Tibial nerve (tissue), 4 donors: ENCODE results near the gene ST13. TPM values are rescaled to one million over a fixed set of nuclear protein-coding genes. Genes with fewer than 3 reads are reported as not detected.

Experiments used
- DNase-seq, 2 donors: peaks; one replicate each; pipeline ENCODE4 v3.0.0-alpha.2; 2019; ENCODE audit warnings: low spot score in 2 of 2
- H3K27ac ChIP-seq, 4 donors: fragments of 200-600 bp; sonication (generic) in 3 of 4; one replicate each; pipeline ENCODE4 v1.5.1; 2017 to 2019; ENCODE audit warnings: mild to moderate bottlenecking in 1 of 4
- H3K27me3 ChIP-seq, 2 donors: fragments of 200-600 bp; sonication (generic) in 1 of 2; one replicate each; pipeline versions ENCODE4 v1.5.1 to v1.6.0; 2017 to 2019
- H3K36me3 ChIP-seq, 3 donors: fragments of 200-600 bp; sonication (generic); one replicate each; pipeline ENCODE4 v1.5.1; 2018 to 2019
- H3K4me1 ChIP-seq, 4 donors: fragments of 200-600 bp; sonication (generic) in 3 of 4; one replicate each; pipeline ENCODE4 v1.5.1; 2017 to 2019
- H3K4me3 ChIP-seq, 4 donors: fragments of 200-600 bp; sonication (generic) in 3 of 4; one replicate each; pipeline ENCODE4 v1.5.1; 2017 to 2019; ENCODE audit warnings: mild to moderate bottlenecking in 1 of 4, moderate library complexity in 1 of 4
- H3K9me3 ChIP-seq, 4 donors: fragments of 200-600 bp; sonication (generic) in 3 of 4; one replicate each; pipeline ENCODE4 v1.5.1; 2017 to 2019
- EP300 ChIP-seq, 2 donors: sonication (generic); formaldehyde crosslinking; IDR thresholded peaks; one replicate each; pipeline ENCODE4 v1.6.1; 2017; ENCODE audit warnings: antibody characterized with exemption in 2 of 2, mild to moderate bottlenecking in 1 of 2
- POLR2A ChIP-seq, 2 donors: fragments of 450-650 bp; IDR thresholded peaks; one replicate each; pipeline ENCODE4 v1.6.1; 2017; ENCODE audit warnings: antibody characterized with exemption in 2 of 2, mild to moderate bottlenecking in 2 of 2, moderate library complexity in 2 of 2
- WGBS, 2 donors: methylation state at CpG; one replicate each; pipeline ENCODE4 v1.1.5; 2018; 5-methylcytosine and 5-hydroxymethylcytosine counted together
- total RNA-seq, 4 donors: library from RNA; depleted of rRNA; stranded (reverse); fragments of >200 nt; gene quantifications; one replicate each; pipeline ENCODE4 v1.1.0, GENCODE V29; 2016
- TF ChIP-seq, protein P1 (sequence below), 5 experiments: fragments of 200-600 bp in 3 of 5; fragments of 450-650 bp in 2 of 5; sonication (generic) in 3 of 5; IDR thresholded peaks; one replicate each; pipeline ENCODE4 v1.5.1; 2016 to 2019; ENCODE audit warnings: antibody characterized with exemption in 5 of 5, mild to moderate bottlenecking in 3 of 5, moderate library complexity in 2 of 5

ST13 gene
- total RNA-seq, 4 donors from 2014 or later, result 96.9 to 142 (median 114) TPM

DNA sequence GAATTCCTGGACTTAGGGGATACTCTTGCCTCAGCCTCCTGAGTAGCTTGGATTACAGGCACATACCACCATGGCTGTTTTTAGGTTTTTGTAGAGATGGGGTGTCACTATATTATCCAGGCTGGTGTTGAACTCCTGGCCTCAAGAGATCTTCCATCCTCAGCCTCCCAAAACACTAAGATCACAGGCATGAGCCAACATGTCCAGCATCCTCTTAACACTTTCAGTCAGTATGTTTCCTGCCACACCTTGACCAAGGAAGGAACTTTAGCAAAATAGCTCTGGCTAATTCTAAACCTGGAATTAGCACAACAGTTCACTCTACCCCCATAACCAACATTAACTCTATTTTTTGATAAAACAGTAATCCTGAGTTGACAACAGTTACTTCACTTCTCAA, 32.7 kb upstream of the ST13 start:
- no peak for DNase-seq
- Histone ChIP-seq H3K27ac (no peak overlapping the region), H3K4me1 (no peaks in the 10 kb centered on the region), H3K27me3 (no peaks in the 10 kb centered on the region), H3K9me3 (no peaks in the 10 kb centered on the region), H3K4me3 (no peak overlapping the region), H3K36me3 (peaks cover 0 to 76% (median 6%) of the 10 kb centered on the region in 3 donors)
- TF ChIP-seq EP300 (IDR thresholded peaks at IDR 0.05) (no peak), POLR2A (IDR thresholded peaks at IDR 0.05) (no peak)
- TF ChIP-seq, protein P1, sequence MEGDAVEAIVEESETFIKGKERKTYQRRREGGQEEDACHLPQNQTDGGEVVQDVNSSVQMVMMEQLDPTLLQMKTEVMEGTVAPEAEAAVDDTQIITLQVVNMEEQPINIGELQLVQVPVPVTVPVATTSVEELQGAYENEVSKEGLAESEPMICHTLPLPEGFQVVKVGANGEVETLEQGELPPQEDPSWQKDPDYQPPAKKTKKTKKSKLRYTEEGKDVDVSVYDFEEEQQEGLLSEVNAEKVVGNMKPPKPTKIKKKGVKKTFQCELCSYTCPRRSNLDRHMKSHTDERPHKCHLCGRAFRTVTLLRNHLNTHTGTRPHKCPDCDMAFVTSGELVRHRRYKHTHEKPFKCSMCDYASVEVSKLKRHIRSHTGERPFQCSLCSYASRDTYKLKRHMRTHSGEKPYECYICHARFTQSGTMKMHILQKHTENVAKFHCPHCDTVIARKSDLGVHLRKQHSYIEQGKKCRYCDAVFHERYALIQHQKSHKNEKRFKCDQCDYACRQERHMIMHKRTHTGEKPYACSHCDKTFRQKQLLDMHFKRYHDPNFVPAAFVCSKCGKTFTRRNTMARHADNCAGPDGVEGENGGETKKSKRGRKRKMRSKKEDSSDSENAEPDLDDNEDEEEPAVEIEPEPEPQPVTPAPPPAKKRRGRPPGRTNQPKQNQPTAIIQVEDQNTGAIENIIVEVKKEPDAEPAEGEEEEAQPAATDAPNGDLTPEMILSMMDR (IDR thresholded peaks at IDR 0.05), result no peak

DNA sequence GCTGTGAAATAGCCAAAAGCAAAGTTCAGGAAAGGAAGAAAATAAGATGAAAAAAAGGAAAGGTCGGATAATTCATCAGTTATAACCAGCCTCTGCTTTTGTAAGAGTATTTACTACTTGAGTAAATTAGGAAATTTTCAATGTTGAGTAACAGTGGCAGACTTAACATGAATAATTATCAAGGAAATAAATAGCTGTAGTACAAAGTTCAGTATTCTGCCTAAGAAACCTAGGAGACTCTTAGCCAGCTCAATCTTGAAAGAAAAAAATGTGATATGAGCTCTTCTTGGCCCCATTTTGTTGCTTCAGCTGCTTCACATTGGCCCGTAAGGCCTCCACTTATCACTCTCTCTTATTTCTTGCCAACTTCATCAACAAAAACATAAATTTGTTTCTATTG, 22.5 kb upstream of the ST13 start:
- 66 to 79% methylated on average over 2 of the region's 2 CpGs for WGBS, 2 donors
- no peaks in the 10 kb centered on the region for H3K9me3 ChIP-seq
- H3K27me3 ChIP-seq, result no peaks in the 10 kb centered on the region
- TF ChIP-seq, protein P1 (IDR thresholded peaks at IDR 0.05), result no peak
- TF ChIP-seq EP300 (IDR thresholded peaks at IDR 0.05) (no peak), POLR2A (IDR thresholded peaks at IDR 0.05) (no peak)
- no peak overlapping the region for H3K27ac ChIP-seq
- peaks cover 0 to 56% (median 0%) of the 10 kb centered on the region in 3 donors for H3K36me3 ChIP-seq
- no peaks in the 10 kb centered on the region for H3K4me1 ChIP-seq
- H3K4me3 ChIP-seq, result no peak overlapping the region
- DNase-seq, result no peak

DNA sequence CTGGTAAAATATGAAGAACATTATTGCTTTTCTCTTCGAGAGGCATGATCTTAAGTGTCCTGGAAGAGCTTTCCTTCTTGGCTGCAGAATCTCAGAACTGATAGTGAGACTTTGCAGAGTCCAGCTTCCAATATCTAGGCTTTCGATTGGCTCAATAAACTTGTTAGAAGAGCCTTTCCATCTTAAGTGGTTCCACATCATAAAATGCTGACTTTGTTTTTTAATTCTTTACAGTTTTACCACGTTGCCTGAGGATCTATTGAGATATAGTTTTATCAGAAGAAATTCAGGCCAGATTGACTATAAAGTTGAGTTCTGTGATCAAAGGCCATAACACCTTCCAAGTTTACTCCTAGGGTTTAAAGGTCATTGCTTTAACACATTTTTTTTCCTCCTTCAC, 21.0 kb upstream of the ST13 start:
- Histone ChIP-seq H3K4me1 (no peaks in the 10 kb centered on the region), H3K4me3 (no peak overlapping the region), H3K27me3 (no peaks in the 10 kb centered on the region), H3K27ac (no peak overlapping the region), H3K9me3 (no peaks in the 10 kb centered on the region), H3K36me3 (peaks cover 0 to 53% (median 0%) of the 10 kb centered on the region in 3 donors)
- WGBS, 2 donors, result 55 to 59% methylated on average over 3 of the region's 3 CpGs
- TF ChIP-seq EP300 (IDR thresholded peaks at IDR 0.05) (no peak), POLR2A (IDR thresholded peaks at IDR 0.05) (no peak)
- TF ChIP-seq, protein P1 (IDR thresholded peaks at IDR 0.05), result no peak
- DNase-seq, result no peak

DNA sequence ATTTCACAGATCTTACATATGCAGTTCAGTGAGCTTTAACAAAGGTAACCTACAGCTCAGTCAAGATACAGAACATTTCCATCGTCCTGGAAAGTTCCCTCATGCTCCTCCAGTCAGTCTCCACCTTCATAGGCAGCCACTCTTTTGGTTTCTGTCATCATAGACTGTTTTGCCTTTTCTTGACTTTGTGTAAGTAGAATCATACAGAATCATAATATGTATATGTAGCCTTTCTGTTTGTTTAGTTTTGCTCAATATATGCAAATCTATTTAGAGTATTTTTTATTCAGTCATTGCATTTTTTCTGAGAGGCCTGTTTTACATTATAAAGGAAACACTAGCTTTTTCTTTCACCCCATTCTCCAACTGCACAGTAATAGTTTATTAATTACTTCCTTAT, 20.5 kb upstream of the ST13 start:
- Histone ChIP-seq H3K36me3 (peaks cover 0 to 53% (median 0%) of the 10 kb centered on the region in 3 donors), H3K27ac (no peak overlapping the region), H3K9me3 (no peaks in the 10 kb centered on the region), H3K27me3 (no peaks in the 10 kb centered on the region), H3K4me3 (no peak overlapping the region), H3K4me1 (no peaks in the 10 kb centered on the region)
- DNase-seq, result no peak
- TF ChIP-seq EP300 (IDR thresholded peaks at IDR 0.05) (no peak), POLR2A (IDR thresholded peaks at IDR 0.05) (no peak)
- TF ChIP-seq, protein P1 (IDR thresholded peaks at IDR 0.05), result no peak
- WGBS, 2 donors, result 62 to 70% methylated on average over 1 of the region's 1 CpG

DNA sequence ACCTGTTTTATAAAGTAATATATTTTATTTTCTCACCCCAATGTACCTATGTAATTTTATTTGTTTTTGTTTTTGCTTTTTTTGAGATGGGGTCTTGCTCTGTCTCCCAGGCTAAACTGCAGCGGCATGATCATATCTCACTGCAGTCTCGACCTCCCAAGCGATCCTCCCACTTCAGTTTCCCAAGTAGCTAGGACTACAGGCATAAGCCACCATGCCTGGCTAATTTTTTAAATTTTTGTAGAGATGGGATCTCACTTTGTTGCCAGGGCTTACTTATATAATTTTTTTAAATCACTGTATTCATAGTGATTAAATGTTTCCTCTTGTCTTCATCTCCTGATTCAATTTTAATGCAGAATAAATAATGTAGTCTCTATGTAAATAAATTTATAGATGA, 18.7 kb upstream of the ST13 start:
- Histone ChIP-seq H3K27me3 (no peaks in the 10 kb centered on the region), H3K4me1 (no peaks in the 10 kb centered on the region), H3K27ac (no peak overlapping the region), H3K36me3 (peaks cover 0 to 66% (median 0%) of the 10 kb centered on the region in 3 donors), H3K9me3 (no peaks in the 10 kb centered on the region), H3K4me3 (no peak overlapping the region)
- no peak for DNase-seq
- 97% methylated on average over 3 of the region's 3 CpGs for WGBS, 2 donors
- TF ChIP-seq, protein P1 (IDR thresholded peaks at IDR 0.05), result no peak
- TF ChIP-seq EP300 (IDR thresholded peaks at IDR 0.05) (no peak), POLR2A (IDR thresholded peaks at IDR 0.05) (no peak)
